CD14-positive monocyte (primary cell): ENCODE measurements around the gene GTF3C1. TPM values are rescaled to one million over a fixed set of nuclear protein-coding genes. Genes with fewer than 3 reads are reported as not detected.
A peak's percentile ranks its signal among the peaks of the same experiment; 100 is the strongest.

ENCODE experiments used
- DNase-seq, 3 donors: peaks; one replicate each; pipeline ENCODE4 v3.0.0-alpha.2; 2011 to 2022
- H2AFZ ChIP-seq: 2 replicates; pipeline ENCODE4 v1.6.0; 2012; ENCODE audit warnings: mild to moderate bottlenecking, low read depth, low read length, inconsistent platforms; ENCODE audit not compliant: insufficient read depth, poor library complexity, severe bottlenecking
- H3K27ac ChIP-seq, 2 donors: 1 replicate in 1 of 2; 2 replicates in 1 of 2; pipeline ENCODE4 v1.5.1; 2012 to 2013; ENCODE audit warnings: low read length in 2 of 2, control low read depth in 1 of 2, inconsistent platforms in 1 of 2, low read depth in 1 of 2, mild to moderate bottlenecking in 1 of 2
- H3K27me3 ChIP-seq, 2 donors: one replicate each; pipeline versions ENCODE4 v1.6.0 to v1.6.1; 2011 to 2013; ENCODE audit warnings: low read length in 2 of 2; ENCODE audit not compliant: control insufficient read depth in 2 of 2, insufficient read depth in 2 of 2
- H3K36me3 ChIP-seq, 2 donors: replicated peaks in 1 of 2; 1 replicate in 1 of 2; 2 replicates in 1 of 2; pipeline versions ENCODE4 v1.5.1 to v1.6.1; 2012 to 2013; ENCODE audit warnings: low read length in 2 of 2, control low read depth in 1 of 2, inconsistent platforms in 1 of 2, mild to moderate bottlenecking in 1 of 2; ENCODE audit not compliant: insufficient read depth in 2 of 2, control insufficient read depth in 1 of 2
- H3K4me1 ChIP-seq, 2 donors: 1 replicate in 1 of 2; 2 replicates in 1 of 2; pipeline versions ENCODE4 v1.5.1 to v1.6.1; 2012 to 2013; ENCODE audit warnings: low read length in 2 of 2, control low read depth in 1 of 2, inconsistent platforms in 1 of 2, mild to moderate bottlenecking in 1 of 2, moderate library complexity in 1 of 2; ENCODE audit not compliant: insufficient read depth in 2 of 2, control insufficient read depth in 1 of 2
- H3K4me2 ChIP-seq: replicated peaks from 2 replicates; pipeline ENCODE3; 2012; ENCODE audit warnings: low read length, moderate library complexity, mild to moderate bottlenecking; ENCODE audit not compliant: poor library complexity, severe bottlenecking; ENCODE audit errors: extremely low read depth
- H3K4me3 ChIP-seq, 3 experiments: fragments of 200-600 bp in 1 of 3; sonication (generic) in 1 of 3; replicated peaks in 1 of 3; 1 replicate in 2 of 3; 2 replicates in 1 of 3; pipeline ENCODE4 v1.5.1; 2011 to 2013; ENCODE audit warnings: low read length in 3 of 3, mild to moderate bottlenecking in 3 of 3, control low read depth in 2 of 3, low read depth in 2 of 3, inconsistent platforms in 1 of 3, moderate library complexity in 1 of 3
- H3K79me2 ChIP-seq: 2 replicates; pipeline ENCODE4 v1.6.0; 2012; ENCODE audit warnings: mild to moderate bottlenecking, control low read depth, inconsistent platforms, low read length, moderate library complexity; ENCODE audit not compliant: insufficient read depth
- H3K9ac ChIP-seq: 2 replicates; pipeline ENCODE4 v1.6.0; 2017; ENCODE audit warnings: low read length, mild to moderate bottlenecking; ENCODE audit not compliant: insufficient read depth, poor library complexity, severe bottlenecking
- H3K9me3 ChIP-seq, 2 donors: replicated peaks in 1 of 2; 1 replicate in 1 of 2; 2 replicates in 1 of 2; pipeline versions ENCODE4 v1.5.1 to v1.6.1; 2012 to 2013; ENCODE audit warnings: low read length in 2 of 2, control low read depth in 1 of 2; ENCODE audit not compliant: control insufficient read depth in 1 of 2, insufficient read depth in 1 of 2
- H4K20me1 ChIP-seq: 2 replicates; pipeline ENCODE4 v1.6.0; 2012; ENCODE audit warnings: mild to moderate bottlenecking, low read length, control low read depth, moderate library complexity; ENCODE audit not compliant: insufficient read depth
- H3K27ac Mint-ChIP-seq, 7 donors: one replicate each; pipeline ENCODE4 v1.8.0; 2020; ENCODE audit warnings: mild to moderate bottlenecking in 7 of 7, mixed read lengths in 7 of 7, moderate library complexity in 6 of 7, inconsistent platforms in 2 of 7
- H3K27me3 Mint-ChIP-seq, 3 donors: one replicate each; pipeline ENCODE4 v1.8.0; 2021 to 2022; ENCODE audit warnings: low read depth in 3 of 3, mild to moderate bottlenecking in 3 of 3, mixed read lengths in 3 of 3, moderate library complexity in 3 of 3, inconsistent platforms in 1 of 3
- H3K36me3 Mint-ChIP-seq, 2 donors: one replicate each; pipeline ENCODE4 v1.8.0; 2020; ENCODE audit warnings: mixed read lengths in 2 of 2, inconsistent platforms in 1 of 2, mild to moderate bottlenecking in 1 of 2
- H3K4me1 Mint-ChIP-seq: one replicate; pipeline ENCODE4 v1.8.0; 2020; ENCODE audit warnings: mild to moderate bottlenecking, mixed read lengths
- H3K4me3 Mint-ChIP-seq, 2 donors: one replicate each; pipeline ENCODE4 v1.8.0; 2020; ENCODE audit warnings: mild to moderate bottlenecking in 2 of 2, mixed read lengths in 2 of 2, moderate library complexity in 1 of 2
- H3K9me3 Mint-ChIP-seq, 7 donors: one replicate each; pipeline ENCODE4 v1.8.0; 2020 to 2022; ENCODE audit warnings: mixed read lengths in 7 of 7, mild to moderate bottlenecking in 6 of 7, moderate library complexity in 6 of 7, inconsistent platforms in 2 of 7
- CTCF ChIP-seq: fragments of 200-600 bp; IDR thresholded peaks from one replicate; pipeline ENCODE4 v1.8.0; 2022; ENCODE audit warnings: antibody characterized with exemption, mild to moderate bottlenecking
- WGBS: methylation state at CpG from one replicate; pipeline ENCODE4 v1.1.5; 2013; ENCODE audit warnings: missing lambda C conversion rate; ENCODE audit not compliant: insufficient coverage; 5-methylcytosine and 5-hydroxymethylcytosine counted together
- intact Hi-C, 2 donors: fragments of 100-400 bp; cut with micrococcal nuclease; formaldehyde crosslinking; loops; one replicate each; pipeline versions ENCODE4 v1.15.0 to v1.15.1; 2023
- polyA plus RNA-seq, 3 donors: library from polyadenylated mRNA; depleted of rRNA in 1 of 3; unstranded in 2 of 3; stranded (reverse) in 1 of 3; fragments of 300-500 nt in 2 of 3; fragments of >200 nt in 1 of 3; fragmentation: Illumina TruSeq in 2 of 3; gene quantifications; 1 replicate in 2 of 3; 2 replicates in 1 of 3; pipeline ENCODE4 v1.2.3, GENCODE V29; 2012 to 2021

The GTF3C1 gene
- polyA plus RNA-seq, 3 donors, result 7.0 to 22.0 (median 12.8) TPM

GRCh38 chr16:27463741-27464591 is 85.7 kb downstream of the GTF3C1 start:
- peaks cover 0 to 4% (median 0%) of the 10 kb centered on the region in 7 donors for H3K9me3 Mint-ChIP-seq
- Histone ChIP-seq H2AFZ (no peak overlapping the region), H3K4me2 (no peak overlapping the region), H4K20me1 (no peaks in the 10 kb centered on the region), H3K27ac (no peak overlapping the region), H3K4me3 (no peak overlapping the region), H3K36me3 (peaks cover 89 to 94% of the 10 kb centered on the region in 2 donors), H3K9me3 (no peaks in the 10 kb centered on the region), H3K79me2 (no peaks in the 10 kb centered on the region), H3K27me3 (no peaks in the 10 kb centered on the region), H3K9ac (no peak overlapping the region), H3K4me1 (no peaks in the 10 kb centered on the region)
- WGBS, result 96% methylated on average over 29 of the region's 32 CpGs
- H3K36me3 Mint-ChIP-seq, result peaks cover 89 to 96% of the 10 kb centered on the region in 2 donors
- intact Hi-C loops, result no loop called here
- peak overlapping the region in 1 of 7 donors; percentile 6 for H3K27ac Mint-ChIP-seq
- no peaks in the 10 kb centered on the region for H3K27me3 Mint-ChIP-seq
- H3K4me3 Mint-ChIP-seq, result no peak overlapping the region
- no peaks in the 10 kb centered on the region for H3K4me1 Mint-ChIP-seq
- no peak for TF ChIP-seq CTCF
- no peak for DNase-seq

GRCh38 chr16:27462846-27463682 is 86.6 kb downstream of the GTF3C1 start:
- no peak overlapping the region for H3K4me3 Mint-ChIP-seq
- H2AFZ ChIP-seq, result no peak overlapping the region
- H3K9me3 ChIP-seq, result no peaks in the 10 kb centered on the region
- H3K27ac Mint-ChIP-seq, result peak overlapping the region in 1 of 7 donors; percentile 6
- peaks cover 0 to 2% (median 0%) of the 10 kb centered on the region in 7 donors for H3K9me3 Mint-ChIP-seq
- 98% methylated on average over 18 of the region's 24 CpGs for WGBS
- no peaks in the 10 kb centered on the region for H3K4me1 ChIP-seq
- no peaks in the 10 kb centered on the region for H3K4me1 Mint-ChIP-seq
- no peaks in the 10 kb centered on the region for H3K27me3 Mint-ChIP-seq
- H3K36me3 ChIP-seq, result peaks cover 80 to 85% of the 10 kb centered on the region in 2 donors
- no peaks in the 10 kb centered on the region for H4K20me1 ChIP-seq
- H3K79me2 ChIP-seq, result no peaks in the 10 kb centered on the region
- H3K27ac ChIP-seq, result no peak overlapping the region
- no peak overlapping the region for H3K9ac ChIP-seq
- intact Hi-C loops, result no loop called here
- DNase-seq, result no peak
- H3K27me3 ChIP-seq, result no peaks in the 10 kb centered on the region
- no peak overlapping the region for H3K4me2 ChIP-seq
- H3K4me3 ChIP-seq, result no peak overlapping the region
- no peak for TF ChIP-seq CTCF
- H3K36me3 Mint-ChIP-seq, result peaks cover 84 to 89% of the 10 kb centered on the region in 2 donors
